T47D (cell line): Measurements from ENCODE around the gene STMP1.
"Not testable (repeated sequence)": the region's sequence is repeated elsewhere in the genome, so short reads cannot be mapped to it uniquely, and the experiment has no call there.

Source experiments
- DNase-seq, 2 experiments: peaks; one replicate each; pipeline versions ENCODE4 v3.0.0 to v3.0.0-alpha.2; 2011 to 2012; ENCODE audit warnings: low read depth in 1 of 2, low spot score in 1 of 2
- JUND ChIP-seq: IDR thresholded peaks from 2 replicates; pipeline ENCODE4 v1.6.1; 2012; ENCODE audit warnings: low read depth
- in situ Hi-C: cut with HindIII; loops from 2 replicates; pipeline ENCODE4 v1.10.0; 2016; ENCODE audit warnings: low sequenced_read_pairs, low pct_unique_long_range_greater_than_20kb

The STMP1 gene

GRCh38 chr7:135650831-135651573 is 11.3 kb upstream of the STMP1 start:
- in situ Hi-C loops: no loop called here
- DNase-seq: no peak
- TF ChIP-seq JUND: no peak

DNA sequence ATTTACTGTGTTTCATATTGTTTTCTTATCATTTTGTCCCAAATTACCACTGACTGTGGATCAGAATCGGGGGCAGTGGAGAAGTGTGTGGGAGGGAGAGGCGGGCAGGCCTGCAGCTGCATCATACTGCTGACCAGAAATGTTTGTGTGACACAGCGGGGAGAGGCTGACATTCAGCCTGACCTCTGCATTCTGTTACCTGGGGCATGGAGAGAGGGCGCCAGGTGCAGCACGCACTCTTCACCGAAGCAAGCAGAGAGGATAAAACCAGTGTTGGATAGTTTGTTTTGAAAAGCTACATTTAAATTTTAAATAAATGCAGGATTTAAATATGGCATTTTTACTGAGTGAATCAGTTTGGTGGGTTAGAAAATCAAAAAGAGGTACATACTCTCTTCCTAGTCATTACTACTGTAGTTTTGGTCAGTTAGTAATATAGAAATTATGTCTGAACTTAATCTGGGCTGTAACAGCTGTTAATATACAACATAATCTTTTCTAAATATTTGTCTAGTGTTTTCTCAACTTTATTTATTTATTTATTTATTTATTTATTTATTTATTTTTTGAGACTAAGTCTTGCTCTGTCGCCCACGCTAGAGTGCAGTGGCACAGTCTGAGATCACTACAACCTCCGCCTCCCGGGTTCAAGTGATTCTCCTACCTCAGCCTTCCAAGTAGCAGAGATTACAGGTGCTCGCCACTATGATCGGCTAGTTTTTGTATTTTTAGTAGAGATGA is 8.8 kb upstream of the STMP1 start:
- DNase-seq: no peak
- no peak for TF ChIP-seq JUND
- in situ Hi-C loops: no loop called here

DNA sequence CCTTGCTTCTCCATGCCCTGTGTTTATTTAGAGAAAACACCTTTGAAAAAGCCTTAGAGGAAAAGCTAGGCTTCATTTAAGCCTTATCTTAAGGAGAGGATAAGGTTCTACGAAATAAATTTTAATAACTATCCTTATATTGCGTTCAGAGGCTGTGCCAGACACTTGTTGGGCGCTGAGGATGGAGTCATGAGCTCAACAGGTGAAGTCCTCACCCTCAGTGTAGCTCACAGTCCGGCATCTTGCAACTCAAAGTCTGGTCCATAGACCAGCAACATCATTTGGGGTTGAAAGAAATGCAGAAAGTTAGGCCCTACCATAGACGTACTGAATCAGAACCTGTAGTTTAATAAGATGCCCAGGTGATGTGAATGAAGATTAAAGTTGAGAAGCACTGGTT is 3.8 kb upstream of the STMP1 start:
- in situ Hi-C loops: no loop called here
- DNase-seq: no peak
- TF ChIP-seq JUND: no peak

GRCh38 chr7:135659159-135659846 is 3.0 kb upstream of the STMP1 start:
- TF ChIP-seq JUND: no peak
- no peak for DNase-seq
- in situ Hi-C loops: no loop called here

- in situ Hi-C loops: no loop called here
- TF ChIP-seq JUND: no peak
- no peak for DNase-seq
Measured at GRCh38 chr7:135661311-135662122, 797 bp upstream of the STMP1 start.

- no peak for DNase-seq
- TF ChIP-seq JUND: no peak
- in situ Hi-C loops: no loop called here
Measured at GRCh38 chr7:135662123-135662372, 266 bp upstream of the STMP1 start.

- no peak for DNase-seq
- in situ Hi-C loops: no loop called here
- no peak for TF ChIP-seq JUND
Measured at GRCh38 chr7:135664046-135664589, 1.8 kb downstream of the STMP1 start.

DNA sequence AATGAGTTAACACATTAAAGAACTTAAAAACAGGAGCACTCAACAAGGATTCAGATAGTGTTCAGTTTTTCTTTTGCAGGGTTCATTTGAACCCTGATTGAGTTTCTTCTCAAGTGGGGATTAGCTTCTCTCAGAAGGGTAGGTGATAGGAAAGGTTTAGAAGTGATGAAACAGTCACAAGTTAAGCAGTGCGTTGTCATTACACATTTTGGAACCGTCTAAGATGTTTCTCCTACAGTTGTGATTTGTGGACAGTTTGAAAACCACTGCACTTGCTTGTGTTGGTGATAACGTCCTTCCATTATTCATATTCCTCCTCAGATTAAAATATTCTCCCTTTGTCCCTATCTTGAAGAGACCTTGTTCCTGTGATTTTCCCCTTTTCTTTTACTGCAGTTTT is 2.7 kb downstream of the STMP1 start:
- no peak for TF ChIP-seq JUND
- DNase-seq: no peak
- in situ Hi-C loops: no loop called here

DNA sequence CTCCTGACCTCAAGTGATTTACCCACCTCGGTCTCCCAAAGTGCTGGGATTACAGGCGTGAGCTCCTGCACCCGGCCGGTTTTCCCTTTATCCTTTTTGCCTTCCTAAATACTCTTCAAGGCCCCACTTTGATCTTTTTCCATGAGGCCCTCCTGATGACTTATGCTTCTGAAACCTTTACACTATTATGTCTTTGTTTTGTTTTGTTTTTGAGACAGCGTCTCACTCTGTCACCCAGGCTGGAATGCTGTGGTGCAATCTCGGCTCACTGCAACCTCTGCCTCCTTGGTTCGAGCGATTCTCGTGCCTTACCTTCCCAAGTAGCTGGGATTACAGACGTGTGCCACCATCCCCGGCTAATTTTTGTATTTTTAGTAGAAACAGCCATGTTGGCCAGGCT is 3.8 kb downstream of the STMP1 start:
- in situ Hi-C loops: no loop called here

GRCh38 chr7:135666846-135667245 is 4.5 kb downstream of the STMP1 start:
- no peak for TF ChIP-seq JUND
- DNase-seq: no peak
- in situ Hi-C loops: no loop called here

More for the DNA sequence above, 3.8 kb downstream of the STMP1 start:
- no peak for TF ChIP-seq JUND
- no peak for DNase-seq

GRCh38 chr7:135667626-135668025 is 5.3 kb downstream of the STMP1 start:
- DNase-seq, in situ Hi-C loops: not testable (repeated sequence)

DNA sequence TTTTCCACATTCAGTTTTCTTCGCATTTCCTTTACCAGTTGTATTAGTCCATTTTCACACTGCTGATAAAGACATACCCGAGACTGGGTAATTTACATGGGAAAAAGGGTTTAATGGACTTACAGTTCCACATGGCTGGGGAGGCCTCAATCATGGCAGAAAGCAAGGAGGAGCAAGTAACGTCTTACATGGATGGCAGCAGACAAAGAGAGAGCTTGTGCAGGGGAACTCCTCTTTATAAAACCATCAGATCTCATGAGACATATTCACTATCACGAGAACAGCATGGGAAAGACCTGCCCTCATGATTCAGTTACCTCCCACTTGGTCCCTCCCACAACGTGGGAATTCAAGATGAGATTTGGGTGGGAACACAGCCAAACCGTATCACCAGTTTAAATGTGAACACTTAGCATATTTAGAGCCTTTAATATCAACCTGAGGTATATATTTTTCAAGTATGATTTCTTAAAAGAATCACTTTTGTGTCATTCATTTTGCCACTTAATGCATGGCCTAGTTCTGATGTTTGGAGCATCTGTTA is 6.6 kb downstream of the STMP1 start:
- in situ Hi-C loops, DNase-seq: not testable (repeated sequence)
